Stimulated activated CD8-positive, alpha-beta memory T cell treated with anti-CD3 and anti-CD28 coated beads, Interleukin-7, amount 100 ng/mL, for 24 hours (primary cell): ENCODE measurements around the gene SCAF4.
"Not testable (repeated sequence)": the region's sequence is repeated elsewhere in the genome, so short reads cannot be mapped to it uniquely, and the experiment has no call there.

Source experiments
- DNase-seq: peaks from one replicate; pipeline ENCODE4 v3.0.0-alpha.2; 2020; ENCODE audit warnings: low read depth

The SCAF4 gene

GRCh38 chr21:31636874-31637273 lies 95.0 kb downstream of the SCAF4 start:
- DNase-seq = no peak

DNA sequence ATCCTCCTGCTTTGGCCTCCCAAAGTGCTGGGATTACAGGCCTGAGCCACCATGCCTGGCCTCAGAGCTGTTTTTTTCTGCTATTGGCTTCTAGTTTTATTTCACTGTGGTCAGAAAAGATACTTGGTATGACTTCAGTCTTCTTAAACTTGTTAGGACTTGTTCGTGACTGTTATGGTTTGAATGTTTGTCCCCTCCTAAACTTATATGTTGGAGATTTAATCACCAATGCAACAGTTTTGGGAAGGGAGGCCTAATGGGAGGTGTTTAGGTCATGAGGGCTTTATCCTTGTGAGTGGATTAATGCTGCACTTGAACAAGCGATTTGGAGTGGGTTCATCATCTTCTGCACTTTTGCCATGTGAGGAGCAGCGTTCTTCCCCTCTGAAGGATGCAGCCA lies 96.9 kb downstream of the SCAF4 start:
- no peak for DNase-seq

- not testable (repeated sequence) for DNase-seq
Observed at GRCh38 chr21:31631881-31632280, 100.0 kb downstream of the SCAF4 start.

- no peak for DNase-seq
Observed at GRCh38 chr21:31629972-31630711, 101.8 kb downstream of the SCAF4 start.

- DNase-seq = no peak
Observed at GRCh38 chr21:31624961-31625491, 106.9 kb downstream of the SCAF4 start.

- no peak for DNase-seq
Observed at GRCh38 chr21:31624181-31624580, 107.7 kb downstream of the SCAF4 start.

DNA sequence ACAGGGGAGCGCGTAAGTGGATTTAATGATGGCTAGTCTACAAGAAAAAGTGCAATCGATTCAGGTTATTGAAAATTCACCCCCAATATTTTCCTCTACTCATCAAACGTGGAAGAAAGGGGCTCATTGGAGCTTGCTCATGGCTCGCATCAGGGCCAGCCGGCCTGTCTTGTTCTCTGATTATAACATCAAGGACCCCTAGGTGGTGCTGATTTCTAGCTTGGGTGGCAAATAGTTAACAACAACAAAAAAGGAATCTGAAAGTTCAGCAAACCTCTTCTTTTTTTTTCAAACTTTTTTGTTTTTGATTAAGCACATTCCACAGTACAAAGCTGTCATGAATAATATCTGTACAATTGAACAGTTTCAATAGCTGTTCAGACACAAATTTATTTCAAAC lies 108.3 kb downstream of the SCAF4 start:
- no peak for DNase-seq

GRCh38 chr21:31622397-31622796 lies 109.5 kb downstream of the SCAF4 start:
- no peak for DNase-seq
